NCI-H146 treated with DMSO at 0.1 percent for 48 hours (cell line): Measurements from ENCODE around the gene OR6N2.

Experiments
- DNase-seq: peaks from one replicate; lab custom pipeline; 2025; ENCODE audit not compliant: unreplicated experiment; lab: John Stamatoyannopoulos, UW

Gene OR6N2

GRCh38 chr1:158781104-158781503 lies at the start of gene OR6N2:
TSS of gene OR6N2 (minus strand) at chr1:158781204. CDS start at chr1:158777635, 3,569 bp downstream.
- DNase-seq, result no peak

- DNase-seq, result no peak
Measured at GRCh38 chr1:158830074-158830677, 49.2 kb upstream of the OR6N2 start.

- DNase-seq, result no peak
Measured at GRCh38 chr1:158821723-158822122, 40.7 kb upstream of the OR6N2 start.

- DNase-seq, result no peak
Measured at GRCh38 chr1:158819461-158820443, 38.7 kb upstream of the OR6N2 start.

- DNase-seq, result no peak
Measured at GRCh38 chr1:158818975-158819431, 38.0 kb upstream of the OR6N2 start.

- no peak for DNase-seq
Measured at GRCh38 chr1:158818560-158818959, 37.6 kb upstream of the OR6N2 start.

GRCh38 chr1:158814970-158815369 lies 34.0 kb upstream of the OR6N2 start:
- no peak for DNase-seq

GRCh38 chr1:158813164-158813563 lies 32.2 kb upstream of the OR6N2 start:
- DNase-seq, result no peak

GRCh38 chr1:158812336-158812735 lies 31.3 kb upstream of the OR6N2 start:
- DNase-seq, result no peak

GRCh38 chr1:158810311-158810710 lies 29.3 kb upstream of the OR6N2 start:
- DNase-seq, result no peak

- DNase-seq, result no peak
Measured at GRCh38 chr1:158809862-158810261, 28.9 kb upstream of the OR6N2 start.

GRCh38 chr1:158809256-158809655 lies 28.3 kb upstream of the OR6N2 start:
- DNase-seq, result no peak

- DNase-seq, result no peak
Measured at GRCh38 chr1:158806916-158807536, 26.0 kb upstream of the OR6N2 start.

- no peak for DNase-seq
Measured at GRCh38 chr1:158803678-158804077, 22.7 kb upstream of the OR6N2 start.

GRCh38 chr1:158801396-158801795 lies 20.4 kb upstream of the OR6N2 start:
- DNase-seq, result no peak

GRCh38 chr1:158800526-158800925 lies 19.5 kb upstream of the OR6N2 start:
- DNase-seq, result no peak

- DNase-seq, result no peak
Measured at GRCh38 chr1:158799689-158800088, 18.7 kb upstream of the OR6N2 start.

GRCh38 chr1:158798531-158798930 lies 17.5 kb upstream of the OR6N2 start:
- DNase-seq, result no peak

GRCh38 chr1:158794247-158794646 lies 13.2 kb upstream of the OR6N2 start:
- DNase-seq, result no peak

GRCh38 chr1:158793604-158794003 lies 12.6 kb upstream of the OR6N2 start:
- no peak for DNase-seq

- DNase-seq, result no peak
Measured at GRCh38 chr1:158771950-158772866, 8.8 kb downstream of the OR6N2 start, which contains the start of gene OR6N1. TSS of gene OR6N1 (minus strand) at chr1:158772195. CDS start at chr1:158766682, 5,513 bp downstream.
